LNCAP (cell line): Measurements from ENCODE around the gene SBF2.

ENCODE experiments used
- CTCF ChIP-seq: fragments of 450-650 bp; IDR thresholded peaks from 2 replicates; pipeline ENCODE4 v1.5.1; 2017; ENCODE audit warnings: mild to moderate bottlenecking

Gene SBF2

DNA sequence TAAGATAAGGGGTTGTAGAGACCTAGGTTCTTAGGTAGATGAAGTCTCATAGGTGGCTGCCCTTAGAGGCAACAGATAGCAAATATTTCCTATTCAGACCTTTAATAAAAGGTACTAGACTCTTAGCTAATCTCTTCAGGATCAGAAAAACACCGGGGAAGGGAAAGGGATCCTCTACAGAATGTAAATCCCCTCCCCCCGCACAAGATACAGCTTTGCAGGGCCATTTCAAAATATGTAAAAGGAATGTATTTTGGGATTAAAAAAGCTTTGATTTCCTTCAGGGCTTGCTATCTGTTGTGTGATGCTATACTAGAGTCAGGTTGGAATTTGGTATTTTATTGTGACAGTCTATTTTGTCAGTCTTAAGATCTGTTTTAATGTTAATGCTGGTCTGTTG lies 517.0 kb downstream of the SBF2 start:
- TF ChIP-seq CTCF, result no peak

- no peak for TF ChIP-seq CTCF
Observed at GRCh38 chr11:9776203-9776602, 517.8 kb downstream of the SBF2 start.

DNA sequence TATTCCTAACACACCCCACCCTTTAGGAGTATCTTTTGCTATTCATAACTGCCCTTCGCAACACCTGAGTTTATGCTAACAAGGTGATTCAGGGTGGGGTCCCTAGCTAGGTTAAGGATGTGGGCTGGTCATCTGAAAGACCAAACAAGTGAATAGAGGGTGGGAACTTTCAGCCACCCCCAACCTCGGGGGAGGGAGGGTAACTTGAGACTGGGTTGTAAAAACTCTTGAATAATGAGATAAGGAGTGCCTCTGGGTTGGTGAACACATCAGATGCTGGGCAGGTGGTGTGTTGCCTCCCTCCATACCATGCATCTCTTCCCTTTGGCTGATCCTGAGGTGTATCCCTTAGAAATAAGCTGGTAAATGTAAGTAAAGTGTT lies 518.6 kb downstream of the SBF2 start:
- TF ChIP-seq CTCF, result no peak

GRCh38 chr11:9774591-9775397 lies 519.2 kb downstream of the SBF2 start:
- TF ChIP-seq CTCF, result no peak

DNA sequence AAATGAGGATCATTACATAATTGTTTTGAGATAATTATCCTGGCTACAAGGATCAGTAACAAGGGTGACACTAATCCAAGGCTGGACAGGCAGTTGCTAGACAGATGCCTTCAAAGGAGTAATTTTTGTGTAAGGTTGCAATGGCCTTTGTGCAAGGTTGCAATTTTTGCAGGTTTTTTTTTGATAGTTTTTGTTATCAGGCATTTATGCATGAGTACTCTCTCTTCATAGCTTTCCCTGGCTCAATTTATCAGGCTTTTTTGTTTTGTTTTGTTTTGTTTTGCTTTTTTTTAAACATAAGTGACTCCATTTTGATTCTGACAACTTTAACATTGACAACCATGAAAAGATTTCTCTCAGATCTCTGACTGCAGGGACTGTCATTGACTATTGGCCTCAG lies 519.9 kb downstream of the SBF2 start:
- no peak for TF ChIP-seq CTCF

GRCh38 chr11:9773524-9773923 lies 520.5 kb downstream of the SBF2 start:
- TF ChIP-seq CTCF, result no peak

GRCh38 chr11:9772218-9772617 lies 521.8 kb downstream of the SBF2 start:
- no peak for TF ChIP-seq CTCF

GRCh38 chr11:9771071-9771511 lies 522.9 kb downstream of the SBF2 start:
- no peak for TF ChIP-seq CTCF
